Measurements from ENCODE around the gene SHF.

GRCh38 chr15:45122719-45123118, 65.0 kb downstream of the SHF start:
- TF ChIP-seq POLR2AphosphoS5 (IDR thresholded peaks at IDR 0.05; ENCODE audit: borderline replicate concordance, low read depth, low read length) (no peak), EZH2 (IDR thresholded peaks at IDR 0.05) (no peak)
